Upper lobe of right lung (tissue), 1 donor: Measurements from ENCODE around the gene RPTOR. TPM values are rescaled to one million over a fixed set of nuclear protein-coding genes. Genes with fewer than 3 reads are reported as not detected.

ENCODE experiments used
- ATAC-seq: fragments of 200-7000 bp; cut with Tn5 transposase; one replicate; pipeline ENCODE4 v1.9.1; 2020; ENCODE audit warnings: mild to moderate bottlenecking, moderate library complexity
- DNase-seq: peaks from one replicate; pipeline ENCODE4 v3.0.0-alpha.2; 2020
- H3K27ac ChIP-seq: fragments of 200-600 bp; one replicate; pipeline ENCODE4 v1.8.0; 2022
- H3K27me3 ChIP-seq: fragments of 200-600 bp; one replicate; pipeline ENCODE4 v1.8.0; 2022; ENCODE audit warnings: mild to moderate bottlenecking
- H3K36me3 ChIP-seq: fragments of 200-600 bp; one replicate; pipeline ENCODE4 v1.8.0; 2022
- H3K4me1 ChIP-seq: fragments of 200-600 bp; one replicate; pipeline ENCODE4 v1.8.0; 2022
- H3K4me3 ChIP-seq: fragments of 200-600 bp; one replicate; pipeline ENCODE4 v1.8.0; 2022; ENCODE audit warnings: mild to moderate bottlenecking
- H3K9me3 ChIP-seq: fragments of 200-600 bp; one replicate; pipeline ENCODE4 v1.8.0; 2022
- intact Hi-C: fragments of 100-400 bp; cut with DNase I; formaldehyde crosslinking; loops from one replicate; pipeline ENCODE4 v1.11.0; 2022
- total RNA-seq: library from RNA; stranded (reverse); fragmentation: NEBNext Ultra II Directional; extraction: Animal tissue kit (Norgen Biotek cat#: 25700); gene quantifications from one replicate; pipeline ENCODE4 v1.2.1, GENCODE V29; 2021
- TF ChIP-seq, protein P1 (sequence below): fragments of 200-600 bp; IDR thresholded peaks from one replicate; pipeline ENCODE4 v1.8.0; 2022; ENCODE audit warnings: antibody characterized with exemption
- donor health status: DM: no; HTN: yes; CAD: no; lungs with severe emphysema.

RPTOR gene
- total RNA-seq, 1 donor from 2014 or later, result 35.4 TPM

DNA sequence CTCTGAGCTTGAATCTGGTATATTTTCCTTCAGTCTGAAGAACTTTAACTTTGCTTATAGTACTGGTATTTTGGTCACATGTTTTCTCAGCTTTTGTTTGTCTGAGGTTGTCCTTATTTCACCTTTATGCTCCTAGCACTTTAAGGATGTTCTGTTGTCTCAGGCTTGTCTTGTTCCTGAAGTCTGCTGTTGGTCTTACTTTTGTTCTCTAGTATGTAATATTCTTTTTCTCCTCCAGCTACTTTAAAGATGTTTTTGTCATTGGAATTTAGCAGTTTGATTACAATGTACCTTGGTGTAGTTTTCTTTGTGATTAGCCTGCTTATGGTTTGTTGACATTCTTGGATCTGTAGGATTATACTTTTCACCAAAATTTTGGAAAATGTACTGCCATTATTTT is 23.6 kb downstream of the RPTOR start:
- Histone ChIP-seq H3K27me3 (no peaks in the 10 kb centered on the region), H3K4me3 (no peak overlapping the region), H3K9me3 (no peaks in the 10 kb centered on the region), H3K36me3 (no peaks in the 10 kb centered on the region), H3K27ac (no peak overlapping the region), H3K4me1 (no peaks in the 10 kb centered on the region)
- no peak for ATAC-seq
- no peak for DNase-seq
- TF ChIP-seq, protein P1, sequence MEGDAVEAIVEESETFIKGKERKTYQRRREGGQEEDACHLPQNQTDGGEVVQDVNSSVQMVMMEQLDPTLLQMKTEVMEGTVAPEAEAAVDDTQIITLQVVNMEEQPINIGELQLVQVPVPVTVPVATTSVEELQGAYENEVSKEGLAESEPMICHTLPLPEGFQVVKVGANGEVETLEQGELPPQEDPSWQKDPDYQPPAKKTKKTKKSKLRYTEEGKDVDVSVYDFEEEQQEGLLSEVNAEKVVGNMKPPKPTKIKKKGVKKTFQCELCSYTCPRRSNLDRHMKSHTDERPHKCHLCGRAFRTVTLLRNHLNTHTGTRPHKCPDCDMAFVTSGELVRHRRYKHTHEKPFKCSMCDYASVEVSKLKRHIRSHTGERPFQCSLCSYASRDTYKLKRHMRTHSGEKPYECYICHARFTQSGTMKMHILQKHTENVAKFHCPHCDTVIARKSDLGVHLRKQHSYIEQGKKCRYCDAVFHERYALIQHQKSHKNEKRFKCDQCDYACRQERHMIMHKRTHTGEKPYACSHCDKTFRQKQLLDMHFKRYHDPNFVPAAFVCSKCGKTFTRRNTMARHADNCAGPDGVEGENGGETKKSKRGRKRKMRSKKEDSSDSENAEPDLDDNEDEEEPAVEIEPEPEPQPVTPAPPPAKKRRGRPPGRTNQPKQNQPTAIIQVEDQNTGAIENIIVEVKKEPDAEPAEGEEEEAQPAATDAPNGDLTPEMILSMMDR, result no peak
- intact Hi-C loops, result no loop called here

DNA sequence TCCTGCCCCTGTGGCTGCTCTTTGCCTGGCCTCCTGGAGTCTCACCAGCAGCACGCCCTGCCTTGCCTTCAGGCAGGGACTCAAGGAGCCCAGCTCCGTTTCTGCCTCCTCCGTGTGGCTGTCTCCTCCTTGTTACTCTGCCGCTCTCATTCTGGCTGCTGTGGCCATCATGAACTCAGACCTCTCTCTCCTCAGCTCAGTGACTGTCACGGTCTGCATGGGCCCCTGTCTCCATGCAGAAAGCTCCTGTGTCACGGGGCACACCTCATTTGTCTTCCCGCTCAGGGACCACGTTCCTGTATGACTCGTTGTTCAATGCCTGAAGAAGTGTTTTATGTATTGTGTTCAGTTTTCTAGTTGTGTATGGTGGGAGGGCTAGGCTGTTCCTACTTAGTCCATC is 25.3 kb downstream of the RPTOR start:
- Histone ChIP-seq H3K27ac (no peak overlapping the region), H3K36me3 (no peaks in the 10 kb centered on the region), H3K27me3 (no peaks in the 10 kb centered on the region), H3K9me3 (no peaks in the 10 kb centered on the region), H3K4me1 (no peaks in the 10 kb centered on the region), H3K4me3 (no peak overlapping the region)
- no peak for DNase-seq
- no peak for ATAC-seq
- intact Hi-C loops, result loop anchor here (10.0 kb wide), 1 partner anchor 145 kb away; no protein-coding TSS in a partner anchor
- TF ChIP-seq, protein P1, result no peak

DNA sequence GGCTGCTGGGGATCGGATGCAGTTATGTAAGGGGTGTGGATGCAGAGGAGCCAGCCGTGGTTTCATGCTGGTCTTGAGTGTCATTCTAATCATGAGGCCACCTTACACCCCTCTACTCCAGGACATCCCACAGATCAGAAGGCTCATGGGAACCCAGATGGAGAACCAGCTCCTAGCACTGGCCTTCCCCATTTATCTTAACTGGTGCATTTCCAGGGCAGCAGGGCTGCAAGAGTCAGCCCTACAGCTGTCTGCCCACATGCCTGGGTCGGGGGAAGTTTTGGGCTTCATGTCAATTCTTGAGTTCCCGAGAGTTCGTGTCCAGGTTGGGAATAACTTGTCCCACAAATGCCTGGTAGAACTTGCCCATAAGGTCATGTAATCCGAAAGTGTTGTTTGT is 29.1 kb downstream of the RPTOR start:
- no peaks in the 10 kb centered on the region for H3K4me1 ChIP-seq
- no peaks in the 10 kb centered on the region for H3K27me3 ChIP-seq
- H3K9me3 ChIP-seq, result no peaks in the 10 kb centered on the region
- H3K36me3 ChIP-seq, result no peaks in the 10 kb centered on the region
- TF ChIP-seq, protein P1, result no peak
- H3K4me3 ChIP-seq, result no peak overlapping the region
- ATAC-seq, result peak; percentile 20
- DNase-seq, result no peak
- intact Hi-C loops, result loop anchor here (10.0 kb wide), 1 partner anchor 149 kb away; no protein-coding TSS in a partner anchor
- H3K27ac ChIP-seq, result no peak overlapping the region

DNA sequence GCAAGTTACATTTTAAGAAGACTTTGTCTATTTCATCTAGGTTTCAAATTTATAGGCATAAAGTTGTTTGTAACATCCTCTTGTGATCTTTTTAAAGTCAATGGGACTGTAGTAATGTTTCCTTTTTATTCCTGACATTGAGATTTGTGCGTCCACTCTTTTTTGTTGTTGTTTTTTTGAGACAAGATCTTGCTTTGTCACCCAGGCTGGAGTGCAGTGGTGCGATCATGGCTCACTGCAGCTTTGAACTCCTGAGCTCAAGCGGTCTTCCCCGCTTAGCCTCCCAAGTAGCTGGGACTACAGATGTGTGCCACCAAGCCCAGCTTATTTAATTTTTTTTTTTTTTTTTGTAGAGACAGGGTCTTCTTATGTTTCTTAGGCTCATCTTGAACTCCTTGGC is 29.9 kb downstream of the RPTOR start:
- DNase-seq (no peak), ATAC-seq (no peak)
- H3K36me3 ChIP-seq, result no peaks in the 10 kb centered on the region
- TF ChIP-seq, protein P1, result no peak
- intact Hi-C loops, result loop anchor here (10.0 kb wide), 1 partner anchor 150 kb away; no protein-coding TSS in a partner anchor
- no peaks in the 10 kb centered on the region for H3K4me1 ChIP-seq
- H3K4me3 ChIP-seq, result no peak overlapping the region
- H3K9me3 ChIP-seq, result no peaks in the 10 kb centered on the region
- H3K27me3 ChIP-seq, result no peaks in the 10 kb centered on the region
- no peak overlapping the region for H3K27ac ChIP-seq

DNA sequence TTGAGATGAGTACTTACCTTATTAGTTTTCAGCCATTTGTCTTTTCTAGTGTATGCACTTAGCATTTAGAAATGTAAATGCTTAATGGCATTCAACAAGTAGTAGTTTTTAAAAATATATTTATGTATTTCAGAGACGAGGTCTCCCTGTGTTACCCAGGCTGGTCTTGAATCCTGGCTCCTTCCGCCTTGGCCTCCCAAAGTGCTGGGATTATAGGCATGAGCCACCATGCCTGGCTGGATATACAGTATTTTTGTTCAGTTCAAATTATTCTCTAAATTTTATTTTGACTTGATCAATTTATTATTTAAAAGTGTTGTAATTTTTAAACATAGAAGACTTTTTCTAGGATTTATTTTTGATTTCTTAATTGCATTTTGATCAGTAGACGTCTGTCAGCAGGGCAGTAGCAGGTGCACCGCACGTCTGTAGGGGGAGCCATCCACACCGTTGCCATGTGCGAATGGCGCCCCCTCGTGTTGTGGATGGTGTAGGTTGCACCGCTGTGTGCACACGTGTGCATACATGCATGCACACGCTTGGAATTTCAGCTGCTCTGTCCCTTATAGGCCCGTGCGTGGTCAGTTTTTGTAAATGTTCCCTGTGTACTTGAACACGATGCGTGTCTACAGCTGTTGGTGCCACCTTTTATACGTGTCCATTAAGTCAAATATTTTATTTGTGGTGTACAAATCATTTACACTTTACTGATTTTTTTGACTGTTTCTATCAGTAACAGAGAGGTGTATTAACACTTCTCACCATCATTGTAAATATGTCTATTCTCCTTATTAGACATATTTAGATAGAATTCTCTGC is 30.6 kb downstream of the RPTOR start:
- Histone ChIP-seq H3K4me1 (no peaks in the 10 kb centered on the region), H3K36me3 (no peaks in the 10 kb centered on the region), H3K27me3 (no peaks in the 10 kb centered on the region), H3K4me3 (no peak overlapping the region), H3K27ac (no peak overlapping the region), H3K9me3 (no peaks in the 10 kb centered on the region)
- TF ChIP-seq, protein P1, result peak; percentile 99
- intact Hi-C loops, result loop anchor here (10.0 kb wide), 1 partner anchor 150 kb away; no protein-coding TSS in a partner anchor
- DNase-seq (peak; percentile 93), ATAC-seq (peak; percentile 100)
